PFSK-1 (cell line): ENCODE results near the gene PLD5.

Experiments
- FOXP2 ChIP-seq: optimal IDR thresholded peaks from 2 replicates; pipeline ENCODE3; 2011; ENCODE audit warnings: borderline replicate concordance, control low read depth, inconsistent platforms; ENCODE audit not compliant: insufficient read depth; ENCODE audit errors: extremely low read length, extremely low read depth
- POLR2AphosphoS5 ChIP-seq: IDR thresholded peaks from 2 replicates; pipeline ENCODE4 v1.6.1; 2012; ENCODE audit warnings: low read depth, mild to moderate bottlenecking, control low read depth, low read length, moderate library complexity
- REST ChIP-seq, 2 experiments: IDR thresholded peaks; 2 replicates each; pipeline versions ENCODE4 v1.6.1 to v1.8.0; 2011 to 2012; ENCODE audit warnings: low read depth in 2 of 2, low read length in 2 of 2, control low read depth in 1 of 2, inconsistent platforms in 1 of 2, mild to moderate bottlenecking in 1 of 2, moderate library complexity in 1 of 2; ENCODE audit not compliant: insufficient read depth in 1 of 2
- SIN3A ChIP-seq: IDR thresholded peaks from 2 replicates; pipeline ENCODE4 v1.6.1; 2012; ENCODE audit warnings: mild to moderate bottlenecking, low read length, moderate library complexity, borderline replicate concordance; ENCODE audit not compliant: insufficient read depth
- TAF1 ChIP-seq: IDR thresholded peaks from 2 replicates; pipeline ENCODE4 v1.6.1; 2012; ENCODE audit warnings: low read length, control low read depth, borderline replicate concordance; ENCODE audit not compliant: insufficient read depth

PLD5 gene

GRCh38 chr1:242034392-242034791 lies 490.1 kb downstream of the PLD5 start:
- TF ChIP-seq REST (IDR thresholded peaks at IDR 0.05; ENCODE audit: insufficient read depth in 1 of 2, low read depth in 2 of 2, low read length in 2 of 2) (no peak), SIN3A (no peak), FOXP2 (no peak), TAF1 (no peak), POLR2AphosphoS5 (no peak)

- no peak for TF ChIP-seq SIN3A
- no peak for TF ChIP-seq POLR2AphosphoS5
- TF ChIP-seq REST (IDR thresholded peaks at IDR 0.05; ENCODE audit: insufficient read depth in 1 of 2, low read depth in 2 of 2, low read length in 2 of 2): no peak
- TF ChIP-seq TAF1: no peak
Measured at GRCh38 chr1:242033447-242033846, 491.1 kb downstream of the PLD5 start.
